Measurements from ENCODE around the gene EMP2.

The EMP2 gene

DNA sequence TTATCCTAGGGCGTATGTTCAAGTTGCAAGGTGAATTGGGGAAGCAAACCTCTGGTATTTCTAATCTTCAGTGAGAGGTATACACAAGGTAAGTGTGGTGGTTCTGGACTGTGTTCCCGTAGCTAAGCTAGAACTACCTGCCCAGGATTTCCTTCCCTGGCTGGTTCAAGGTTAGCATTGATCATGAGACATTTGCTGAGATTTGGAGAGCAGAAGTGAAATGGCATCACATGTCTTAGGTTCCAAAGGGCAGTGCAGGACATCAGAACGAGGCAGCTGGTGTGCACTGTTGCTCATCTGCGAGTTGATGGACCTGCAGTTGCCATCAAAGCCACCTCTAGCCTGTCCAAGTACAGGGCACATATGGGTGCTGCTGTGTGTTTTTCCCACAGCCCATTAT, 95.2 kb downstream of the EMP2 start:
- H3K27ac ChIP-seq (ENCODE audit: low read depth, low read length, poor library complexity, severe bottlenecking) = no peak overlapping the region
- H3K4me2 ChIP-seq (ENCODE audit: low read length) = no peak overlapping the region

DNA sequence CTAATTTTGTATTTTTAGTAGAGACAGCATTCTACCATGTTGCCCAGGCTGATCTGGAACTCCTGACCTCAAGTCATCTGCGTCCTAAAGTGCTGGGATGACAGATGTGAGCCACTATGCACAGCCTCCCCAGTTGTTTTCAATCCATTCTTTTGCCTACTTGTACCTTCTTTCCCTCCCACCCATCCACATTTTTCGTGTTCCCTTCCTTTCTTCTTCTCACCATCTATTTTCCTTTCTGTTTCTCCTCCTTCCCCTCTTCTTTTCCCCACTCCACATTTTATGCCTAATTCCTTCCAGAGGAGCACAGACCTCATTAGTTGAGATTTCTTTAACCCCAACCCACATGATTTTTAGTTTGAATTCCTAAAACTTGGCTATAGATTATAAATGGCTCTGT, 100.2 kb downstream of the EMP2 start:
- Histone ChIP-seq H3K4me3 (ENCODE audit: low read depth, low read length, poor library complexity, severe bottlenecking) (no peak overlapping the region), H4K20me1 (ENCODE audit: insufficient read depth, low read length) (no peaks in the 10 kb centered on the region), H3K27me3 (ENCODE audit: insufficient read depth, low read length) (no peaks in the 10 kb centered on the region), H3K79me2 (ENCODE audit: insufficient read depth, low read length) (no peaks in the 10 kb centered on the region), H3K4me1 (ENCODE audit: insufficient read depth, low read length, severe bottlenecking) (no peaks in the 10 kb centered on the region), H2AFZ (ENCODE audit: low read length) (no peak overlapping the region), H3F3A (ENCODE audit: insufficient read depth, low read length) (no peaks in the 10 kb centered on the region), H3K27ac (ENCODE audit: low read depth, low read length, poor library complexity, severe bottlenecking) (no peak overlapping the region), H3K4me2 (ENCODE audit: low read length) (no peak overlapping the region), H3K9me2 (ENCODE audit: low read depth, low read length) (no peaks in the 10 kb centered on the region), H3K9ac (ENCODE audit: low read length) (no peak overlapping the region), H3K36me3 (ENCODE audit: insufficient read depth, low read length) (peaks cover 51% of the 10 kb centered on the region), H3K9me3 (ENCODE audit: low read length) (0 out of 2 replicates have a peak, but pooled peaks cover 3% of the 10 kb centered on the region)
- TF ChIP-seq EZH2 (IDR thresholded peaks at IDR 0.05; ENCODE audit: borderline replicate concordance, low read length) = no peak
- TF ChIP-seq, protein P1, sequence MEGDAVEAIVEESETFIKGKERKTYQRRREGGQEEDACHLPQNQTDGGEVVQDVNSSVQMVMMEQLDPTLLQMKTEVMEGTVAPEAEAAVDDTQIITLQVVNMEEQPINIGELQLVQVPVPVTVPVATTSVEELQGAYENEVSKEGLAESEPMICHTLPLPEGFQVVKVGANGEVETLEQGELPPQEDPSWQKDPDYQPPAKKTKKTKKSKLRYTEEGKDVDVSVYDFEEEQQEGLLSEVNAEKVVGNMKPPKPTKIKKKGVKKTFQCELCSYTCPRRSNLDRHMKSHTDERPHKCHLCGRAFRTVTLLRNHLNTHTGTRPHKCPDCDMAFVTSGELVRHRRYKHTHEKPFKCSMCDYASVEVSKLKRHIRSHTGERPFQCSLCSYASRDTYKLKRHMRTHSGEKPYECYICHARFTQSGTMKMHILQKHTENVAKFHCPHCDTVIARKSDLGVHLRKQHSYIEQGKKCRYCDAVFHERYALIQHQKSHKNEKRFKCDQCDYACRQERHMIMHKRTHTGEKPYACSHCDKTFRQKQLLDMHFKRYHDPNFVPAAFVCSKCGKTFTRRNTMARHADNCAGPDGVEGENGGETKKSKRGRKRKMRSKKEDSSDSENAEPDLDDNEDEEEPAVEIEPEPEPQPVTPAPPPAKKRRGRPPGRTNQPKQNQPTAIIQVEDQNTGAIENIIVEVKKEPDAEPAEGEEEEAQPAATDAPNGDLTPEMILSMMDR (IDR thresholded peaks at IDR 0.05; ENCODE audit: low read length) = no peak

More for the DNA sequence above, 95.2 kb downstream of the EMP2 start:
- Histone ChIP-seq H3K9me3 (ENCODE audit: low read length) (0 out of 2 replicates have a peak, but pooled peaks cover 3% of the 10 kb centered on the region), H3F3A (ENCODE audit: insufficient read depth, low read length) (no peaks in the 10 kb centered on the region), H3K79me2 (ENCODE audit: insufficient read depth, low read length) (no peaks in the 10 kb centered on the region), H3K27me3 (ENCODE audit: insufficient read depth, low read length) (no peaks in the 10 kb centered on the region), H2AFZ (ENCODE audit: low read length) (no peak overlapping the region), H3K36me3 (ENCODE audit: insufficient read depth, low read length) (peaks cover 31% of the 10 kb centered on the region), H4K20me1 (ENCODE audit: insufficient read depth, low read length) (no peaks in the 10 kb centered on the region), H3K9ac (ENCODE audit: low read length) (no peak overlapping the region), H3K9me2 (ENCODE audit: low read depth, low read length) (no peaks in the 10 kb centered on the region), H3K4me1 (ENCODE audit: insufficient read depth, low read length, severe bottlenecking) (no peaks in the 10 kb centered on the region), H3K4me3 (ENCODE audit: low read depth, low read length, poor library complexity, severe bottlenecking) (no peak overlapping the region)
- TF ChIP-seq, protein P1 (IDR thresholded peaks at IDR 0.05; ENCODE audit: low read length) = no peak
- no peak for TF ChIP-seq EZH2 (IDR thresholded peaks at IDR 0.05; ENCODE audit: borderline replicate concordance, low read length)

All from OCI-LY1 (cell line).